ENCODE data around the gene MR1. TPM values are rescaled to one million over a fixed set of nuclear protein-coding genes. Genes with fewer than 3 reads are reported as not detected.

MR1 gene
- total RNA-seq, 1 experiment from 2014 or later = 8.3 TPM

GRCh38 chr1:181087400-181087901 is 53.7 kb downstream of the MR1 start:
- DNase-seq (ENCODE audit: low spot score) = no peak
- in situ Hi-C loops (cut with HindIII; ENCODE audit: low sequenced_read_pairs) = no loop called here

GRCh38 chr1:181088079-181089016 is 54.6 kb downstream of the MR1 start, which contains the start of gene IER5:
Gene IER5, plus strand, starts transcription at chr1:181088700. Its CDS starts 203 bp downstream, at chr1:181088903.
- peak; percentile 97 for DNase-seq (ENCODE audit: low spot score)
- in situ Hi-C loops (cut with HindIII; ENCODE audit: low sequenced_read_pairs) = no loop called here

GRCh38 chr1:181089017-181089675 is 55.4 kb downstream of the MR1 start:
- in situ Hi-C loops (cut with HindIII; ENCODE audit: low sequenced_read_pairs) = no loop called here
- no peak for DNase-seq (ENCODE audit: low spot score)

- DNase-seq (ENCODE audit: low spot score) = peak; percentile 67
- in situ Hi-C loops (cut with HindIII; ENCODE audit: low sequenced_read_pairs) = loop anchor here (5.0 kb wide), 1 partner anchor 53 kb away; no protein-coding TSS in a partner anchor
Measured at GRCh38 chr1:181089676-181090544, 56.1 kb downstream of the MR1 start.

- no peak for DNase-seq (ENCODE audit: low spot score)
- in situ Hi-C loops (cut with HindIII; ENCODE audit: low sequenced_read_pairs) = loop anchor here (5.0 kb wide), 1 partner anchor 53 kb away; no protein-coding TSS in a partner anchor
Measured at GRCh38 chr1:181090641-181091126, 56.9 kb downstream of the MR1 start.

- in situ Hi-C loops (cut with HindIII; ENCODE audit: low sequenced_read_pairs) = loop anchor here (5.0 kb wide), 1 partner anchor 54 kb away; no protein-coding TSS in a partner anchor
- no peak for DNase-seq (ENCODE audit: low spot score)
Measured at GRCh38 chr1:181091309-181092040, 57.7 kb downstream of the MR1 start.

GRCh38 chr1:181092056-181092455 is 58.3 kb downstream of the MR1 start:
- DNase-seq (ENCODE audit: low spot score) = no peak
- in situ Hi-C loops (cut with HindIII; ENCODE audit: low sequenced_read_pairs) = loop anchor here (5.0 kb wide), 1 partner anchor 55 kb away; no protein-coding TSS in a partner anchor

- DNase-seq (ENCODE audit: low spot score) = no peak
- in situ Hi-C loops (cut with HindIII; ENCODE audit: low sequenced_read_pairs) = loop anchor here (5.0 kb wide), 1 partner anchor 56 kb away; no protein-coding TSS in a partner anchor
Measured at GRCh38 chr1:181092883-181093458, 59.2 kb downstream of the MR1 start.

- no peak for DNase-seq (ENCODE audit: low spot score)
- in situ Hi-C loops (cut with HindIII; ENCODE audit: low sequenced_read_pairs) = loop anchor here (5.0 kb wide), 1 partner anchor 57 kb away; no protein-coding TSS in a partner anchor
Measured at GRCh38 chr1:181094416-181095212, 60.8 kb downstream of the MR1 start.

- in situ Hi-C loops (cut with HindIII; ENCODE audit: low sequenced_read_pairs) = no loop called here
- no peak for DNase-seq (ENCODE audit: low spot score)
Measured at GRCh38 chr1:181095260-181095659, 61.5 kb downstream of the MR1 start.

- in situ Hi-C loops (cut with HindIII; ENCODE audit: low sequenced_read_pairs) = no loop called here
- DNase-seq (ENCODE audit: low spot score) = no peak
Measured at GRCh38 chr1:181095763-181096184, 62.0 kb downstream of the MR1 start.

- in situ Hi-C loops (cut with HindIII; ENCODE audit: low sequenced_read_pairs) = no loop called here
- no peak for DNase-seq (ENCODE audit: low spot score)
Measured at GRCh38 chr1:181097242-181097641, 63.5 kb downstream of the MR1 start.

- no peak for DNase-seq (ENCODE audit: low spot score)
- in situ Hi-C loops (cut with HindIII; ENCODE audit: low sequenced_read_pairs) = no loop called here
Measured at GRCh38 chr1:181099152-181100014, 65.6 kb downstream of the MR1 start.

- in situ Hi-C loops (cut with HindIII; ENCODE audit: low sequenced_read_pairs) = no loop called here
- DNase-seq (ENCODE audit: low spot score) = no peak
Measured at GRCh38 chr1:181100015-181100905, 66.5 kb downstream of the MR1 start.

- in situ Hi-C loops (cut with HindIII; ENCODE audit: low sequenced_read_pairs) = no loop called here
Measured at GRCh38 chr1:181100934-181101333, 67.2 kb downstream of the MR1 start.

More at GRCh38 chr1:181100934-181101333, 67.2 kb downstream of the MR1 start:
- no peak for DNase-seq (ENCODE audit: low spot score)

All from G401 (cell line).